Uterus (tissue), 4 donors: ENCODE results near the gene ZGPAT. TPM values are rescaled to one million over a fixed set of nuclear protein-coding genes. Genes with fewer than 3 reads are reported as not detected.
"Not testable (repeated sequence)": the region's sequence is repeated elsewhere in the genome, so short reads cannot be mapped to it uniquely, and the experiment has no call there.

ENCODE experiments used
- DNase-seq, 2 donors: peaks; one replicate each; pipeline ENCODE4 v3.0.0-alpha.2; 2019 to 2020
- H3K27ac ChIP-seq, 2 donors: fragments of 200-600 bp; sonication (generic); 1 replicate in 1 of 2; 2 replicates in 1 of 2; pipeline ENCODE4 v1.5.1; 2016 to 2018
- H3K27me3 ChIP-seq, 2 donors: fragments of 200-600 bp; sonication (generic); one replicate each; pipeline ENCODE4 v1.5.1; 2018 to 2019; ENCODE audit warnings: control low read depth in 1 of 2
- H3K36me3 ChIP-seq, 2 donors: fragments of 200-600 bp; sonication (generic); one replicate each; pipeline ENCODE4 v1.5.1; 2019; ENCODE audit warnings: control low read depth in 1 of 2
- H3K4me1 ChIP-seq, 2 donors: fragments of 200-600 bp; sonication (generic); one replicate each; pipeline ENCODE4 v1.5.1; 2018 to 2019; ENCODE audit warnings: control low read depth in 1 of 2
- H3K4me3 ChIP-seq, 2 donors: fragments of 200-600 bp; sonication (generic); 1 replicate in 1 of 2; 2 replicates in 1 of 2; pipeline ENCODE4 v1.5.1; 2018 to 2019; ENCODE audit warnings: mild to moderate bottlenecking in 1 of 2
- H3K9me3 ChIP-seq, 2 donors: fragments of 200-600 bp; sonication (generic); one replicate each; pipeline ENCODE4 v1.5.1; 2019; ENCODE audit warnings: control low read depth in 1 of 2
- POLR2A ChIP-seq, 2 donors: fragments of 450-650 bp; IDR thresholded peaks; one replicate each; pipeline ENCODE4 v1.6.1; 2016; ENCODE audit warnings: antibody characterized with exemption in 2 of 2, mild to moderate bottlenecking in 1 of 2, moderate library complexity in 1 of 2
- intact Hi-C: fragments of 100-400 bp; cut with DNase I; formaldehyde crosslinking; loops from one replicate; pipeline ENCODE4 v1.15.1; 2023; ENCODE audit warnings: low total_unique reads
- total RNA-seq, 4 donors: library from RNA; depleted of rRNA in 3 of 4; stranded (reverse); fragments of >200 nt in 3 of 4; gene quantifications; one replicate each; pipeline versions ENCODE4 v1.1.0 to v1.2.4, GENCODE V29; 2014 to 2023
- TF ChIP-seq, protein P1 (sequence below), 4 experiments: fragments of 200-600 bp in 2 of 4; fragments of 450-650 bp in 2 of 4; sonication (generic) in 2 of 4; IDR thresholded peaks; one replicate each; pipeline ENCODE4 v1.5.1; 2016 to 2019; ENCODE audit warnings: antibody characterized with exemption in 4 of 4, mild to moderate bottlenecking in 2 of 4, moderate library complexity in 1 of 4
- donor health status: DM: yes; HTN: yes; CAD: no.

Gene ZGPAT, protein sequence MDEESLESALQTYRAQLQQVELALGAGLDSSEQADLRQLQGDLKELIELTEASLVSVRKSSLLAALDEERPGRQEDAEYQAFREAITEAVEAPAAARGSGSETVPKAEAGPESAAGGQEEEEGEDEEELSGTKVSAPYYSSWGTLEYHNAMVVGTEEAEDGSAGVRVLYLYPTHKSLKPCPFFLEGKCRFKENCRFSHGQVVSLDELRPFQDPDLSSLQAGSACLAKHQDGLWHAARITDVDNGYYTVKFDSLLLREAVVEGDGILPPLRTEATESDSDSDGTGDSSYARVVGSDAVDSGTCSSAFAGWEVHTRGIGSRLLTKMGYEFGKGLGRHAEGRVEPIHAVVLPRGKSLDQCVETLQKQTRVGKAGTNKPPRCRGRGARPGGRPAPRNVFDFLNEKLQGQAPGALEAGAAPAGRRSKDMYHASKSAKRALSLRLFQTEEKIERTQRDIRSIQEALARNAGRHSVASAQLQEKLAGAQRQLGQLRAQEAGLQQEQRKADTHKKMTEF
- total RNA-seq, result 10 to 100 TPM in 3 of 4 donors, 1 to 10 TPM in 1; 1.5 to 37.9 (median 15.3) TPM

DNA sequence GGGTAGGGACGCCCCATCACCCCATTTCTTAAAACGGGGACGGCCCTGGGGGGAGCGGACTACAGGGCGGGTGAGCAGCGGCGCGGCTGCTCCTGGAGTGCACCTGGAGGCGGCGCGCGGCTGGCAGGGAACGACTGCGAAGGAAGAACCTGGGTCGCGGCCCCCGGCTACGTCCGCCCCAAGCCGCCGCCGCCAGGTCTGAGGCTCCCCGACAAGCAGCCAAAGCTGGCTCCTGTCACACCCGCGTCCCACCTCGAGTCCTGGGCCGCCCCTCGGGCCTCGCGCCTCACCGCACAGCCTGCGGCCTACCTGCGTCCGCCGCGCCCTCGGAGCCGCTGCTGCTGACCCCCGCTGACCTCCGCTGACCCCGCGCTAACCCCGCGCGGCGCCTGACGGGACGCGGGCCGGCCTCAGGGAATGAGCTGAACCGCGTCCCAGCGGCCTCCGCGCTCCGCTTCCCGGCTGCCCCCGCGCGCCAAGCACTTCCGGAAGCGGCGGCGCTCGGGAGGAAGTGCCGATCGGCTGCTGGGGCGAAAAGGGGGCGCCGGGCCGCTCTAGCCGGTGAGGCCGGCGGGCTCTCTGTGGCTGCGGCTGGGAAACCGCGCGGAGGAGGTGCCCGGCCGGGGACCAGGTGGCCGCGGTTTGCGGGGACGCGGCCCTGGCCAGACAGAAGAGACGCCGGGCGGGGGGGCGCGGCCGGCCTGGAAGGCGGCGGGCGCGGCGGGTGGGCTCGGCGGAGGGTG lies at the start of gene ZGPAT, which contains the start of gene ARFRP1:
TSS of gene ZGPAT (plus strand) at position 482 of the 743 bp plus-strand sequence. CDS start 542 bp downstream, outside the sequence.
TSS of gene ARFRP1 (minus strand) at position 419 of the 743 bp plus-strand sequence. CDS start 885 bp downstream, outside the sequence.
- Histone ChIP-seq H3K27ac (peak within 1 kb of the TSS; percentile 73 to 94), H3K9me3 (no peaks in the 10 kb centered on the region), H3K4me3 (peak within 1 kb of the TSS; percentile 40 to 87), H3K27me3 (no peaks in the 10 kb centered on the region), H3K4me1 (peaks cover 6 to 8% of the 10 kb centered on the region in 2 donors), H3K36me3 (no peaks in the 10 kb centered on the region)
- peak; percentile 85 to 90 for DNase-seq
- intact Hi-C loops, result no loop called here
- TF ChIP-seq POLR2A (IDR thresholded peaks at IDR 0.05), result peak; percentile 25 to 66
- TF ChIP-seq, protein P1, sequence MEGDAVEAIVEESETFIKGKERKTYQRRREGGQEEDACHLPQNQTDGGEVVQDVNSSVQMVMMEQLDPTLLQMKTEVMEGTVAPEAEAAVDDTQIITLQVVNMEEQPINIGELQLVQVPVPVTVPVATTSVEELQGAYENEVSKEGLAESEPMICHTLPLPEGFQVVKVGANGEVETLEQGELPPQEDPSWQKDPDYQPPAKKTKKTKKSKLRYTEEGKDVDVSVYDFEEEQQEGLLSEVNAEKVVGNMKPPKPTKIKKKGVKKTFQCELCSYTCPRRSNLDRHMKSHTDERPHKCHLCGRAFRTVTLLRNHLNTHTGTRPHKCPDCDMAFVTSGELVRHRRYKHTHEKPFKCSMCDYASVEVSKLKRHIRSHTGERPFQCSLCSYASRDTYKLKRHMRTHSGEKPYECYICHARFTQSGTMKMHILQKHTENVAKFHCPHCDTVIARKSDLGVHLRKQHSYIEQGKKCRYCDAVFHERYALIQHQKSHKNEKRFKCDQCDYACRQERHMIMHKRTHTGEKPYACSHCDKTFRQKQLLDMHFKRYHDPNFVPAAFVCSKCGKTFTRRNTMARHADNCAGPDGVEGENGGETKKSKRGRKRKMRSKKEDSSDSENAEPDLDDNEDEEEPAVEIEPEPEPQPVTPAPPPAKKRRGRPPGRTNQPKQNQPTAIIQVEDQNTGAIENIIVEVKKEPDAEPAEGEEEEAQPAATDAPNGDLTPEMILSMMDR (IDR thresholded peaks at IDR 0.05), result peak in 1 of 4 experiments; percentile 43

DNA sequence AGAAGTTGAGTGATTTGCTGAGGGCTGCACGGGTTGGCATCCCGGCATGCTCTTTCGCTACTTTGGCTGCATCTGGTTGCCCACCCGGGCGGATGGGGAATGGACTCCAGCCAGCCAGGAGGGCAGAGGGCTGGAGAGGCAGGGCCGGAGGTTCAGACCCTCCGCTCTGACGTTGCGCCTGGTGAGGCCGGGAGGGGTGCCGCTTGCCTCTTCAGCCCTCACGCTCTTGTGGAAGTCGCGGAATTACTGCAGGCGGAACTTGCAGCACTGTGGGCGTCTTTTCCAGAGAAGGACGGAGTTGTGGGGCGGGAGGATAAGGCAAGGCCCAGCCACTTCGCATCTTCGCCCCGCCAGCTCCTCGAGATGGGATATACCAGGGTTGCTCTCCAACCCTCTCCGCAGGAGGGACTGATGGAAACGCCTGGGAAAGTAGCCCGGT lies 49.1 kb upstream of the ZGPAT start:
- Histone ChIP-seq H3K36me3 (no peaks in the 10 kb centered on the region), H3K9me3 (no peaks in the 10 kb centered on the region), H3K4me3 (peak overlapping the region; percentile 57 to 70), H3K27me3 (no peaks in the 10 kb centered on the region), H3K4me1 (peaks cover 5 to 6% of the 10 kb centered on the region in 2 donors), H3K27ac (peak overlapping the region; percentile 82 to 84)
- intact Hi-C loops, result no loop called here
- no peak for DNase-seq
- TF ChIP-seq, protein P1 (IDR thresholded peaks at IDR 0.05), result no peak

DNA sequence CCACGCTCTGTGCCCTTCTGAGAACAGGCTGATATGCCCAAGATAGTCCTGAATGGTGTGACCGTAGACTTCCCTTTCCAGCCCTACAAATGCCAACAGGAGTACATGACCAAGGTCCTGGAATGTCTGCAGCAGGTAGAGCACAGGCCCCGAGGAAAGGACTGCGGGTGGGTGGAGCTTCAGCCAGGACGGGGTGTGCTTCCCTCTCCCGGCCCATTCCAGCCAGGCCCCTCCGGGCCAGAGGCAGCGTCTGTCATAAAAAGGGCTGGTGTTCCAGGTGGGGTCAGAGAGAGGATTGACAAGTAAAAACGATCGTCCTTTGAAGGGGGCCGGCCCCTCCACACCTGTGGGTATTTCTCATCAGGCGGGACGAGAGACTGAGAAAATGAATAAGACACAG lies 48.5 kb upstream of the ZGPAT start:
- Histone ChIP-seq H3K27me3 (no peaks in the 10 kb centered on the region), H3K4me1 (peaks cover 5 to 6% of the 10 kb centered on the region in 2 donors), H3K4me3 (peak overlapping the region; percentile 57 to 70), H3K9me3 (no peaks in the 10 kb centered on the region), H3K27ac (peak overlapping the region; percentile 82 to 84), H3K36me3 (no peaks in the 10 kb centered on the region)
- no peak for TF ChIP-seq POLR2A (IDR thresholded peaks at IDR 0.05)
- TF ChIP-seq, protein P1 (IDR thresholded peaks at IDR 0.05), result no peak
- DNase-seq, result no peak
- intact Hi-C loops, result no loop called here

DNA sequence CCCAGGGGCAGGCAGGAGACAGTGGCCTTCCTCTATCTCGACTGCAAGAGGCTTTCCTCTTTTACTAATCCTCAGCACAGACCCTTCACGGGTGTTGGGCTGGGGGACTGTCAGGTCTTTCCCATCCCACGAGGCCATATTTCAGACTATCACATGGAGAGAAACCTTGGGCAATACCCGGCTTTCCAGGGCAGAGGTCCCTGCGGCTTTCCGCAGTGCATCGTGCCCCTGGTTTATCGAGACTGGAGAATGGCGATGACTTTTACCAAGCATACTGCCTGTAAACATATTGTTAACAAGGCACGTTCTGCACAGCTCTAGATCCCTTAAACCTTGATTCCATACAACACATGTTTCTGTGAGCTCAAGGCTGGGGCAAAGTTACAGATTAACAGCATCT lies 47.7 kb upstream of the ZGPAT start:
- H3K4me1 ChIP-seq, H3K4me3 ChIP-seq, H3K36me3 ChIP-seq, intact Hi-C loops, DNase-seq, H3K9me3 ChIP-seq, H3K27ac ChIP-seq, H3K27me3 ChIP-seq: not testable (repeated sequence)

DNA sequence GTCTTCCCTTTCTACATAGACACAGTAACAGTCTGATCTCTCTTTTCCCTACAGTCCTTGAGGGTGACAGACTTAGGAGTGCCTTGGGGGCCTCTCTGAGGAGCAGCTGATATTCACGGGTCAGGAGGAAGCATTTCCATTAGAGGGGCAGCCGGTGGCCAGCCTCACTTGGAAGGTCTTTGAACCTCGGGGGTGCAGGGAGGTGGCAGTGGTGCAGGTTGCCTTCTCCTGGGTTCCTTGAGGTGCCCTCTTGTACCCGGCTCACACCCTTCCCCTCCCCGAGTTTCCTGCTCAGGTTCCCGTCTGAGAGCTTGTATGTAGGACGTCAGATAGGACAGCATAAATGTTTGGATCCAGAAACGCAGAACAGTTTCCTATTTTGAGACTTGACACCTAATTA lies 47.2 kb upstream of the ZGPAT start:
- Histone ChIP-seq H3K4me3 (no peak overlapping the region), H3K4me1 (peaks cover 5 to 6% of the 10 kb centered on the region in 2 donors), H3K9me3 (no peaks in the 10 kb centered on the region), H3K27me3 (no peaks in the 10 kb centered on the region), H3K36me3 (no peaks in the 10 kb centered on the region), H3K27ac (no peak overlapping the region)
- intact Hi-C loops, result no loop called here
- DNase-seq, result no peak
- TF ChIP-seq, protein P1 (IDR thresholded peaks at IDR 0.05), result no peak
- no peak for TF ChIP-seq POLR2A (IDR thresholded peaks at IDR 0.05)
